Measurements from ENCODE around the gene NUDC.
"Not testable (repeated sequence)": the region's sequence is repeated elsewhere in the genome, so short reads cannot be mapped to it uniquely, and the experiment has no call there.

Gene NUDC

DNA sequence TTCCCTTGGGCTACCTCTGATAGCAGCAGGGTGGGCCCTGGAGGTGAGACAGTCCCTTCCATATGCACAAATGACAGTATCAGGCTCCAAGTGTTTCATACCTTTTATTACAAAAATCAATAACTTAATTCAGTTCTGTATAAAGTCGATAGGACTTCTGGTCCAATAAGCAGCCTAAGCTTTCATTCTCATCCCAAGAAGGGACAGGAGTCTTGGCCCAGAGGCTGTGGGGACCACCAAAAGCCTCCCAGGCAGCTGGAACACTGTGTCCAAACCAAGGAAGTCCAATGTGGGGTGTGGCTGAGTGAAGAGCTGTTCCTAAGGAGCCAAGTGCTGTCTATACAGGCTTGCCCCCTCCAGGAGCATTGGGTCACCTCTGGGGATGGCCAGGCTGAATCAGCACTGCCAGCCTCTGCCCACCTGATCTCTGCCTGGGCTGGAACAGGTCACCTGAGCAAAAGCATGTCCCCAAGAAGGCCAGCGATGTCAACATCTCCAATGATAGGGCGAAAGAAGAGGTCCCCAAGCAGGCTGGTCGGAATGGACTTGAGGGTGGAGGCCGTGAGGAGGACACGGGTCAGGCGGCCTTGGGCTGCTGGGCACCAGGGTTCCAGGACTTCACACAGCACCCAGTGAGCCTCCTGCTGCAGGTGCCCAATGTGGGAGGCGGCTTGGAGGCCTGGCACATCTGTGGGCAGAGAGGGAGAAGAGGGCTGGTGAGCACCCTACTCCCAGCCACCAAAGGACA is 10.0 kb upstream of the NUDC start:
- no peak for DNase-seq (ENCODE audit: low spot score)

DNA sequence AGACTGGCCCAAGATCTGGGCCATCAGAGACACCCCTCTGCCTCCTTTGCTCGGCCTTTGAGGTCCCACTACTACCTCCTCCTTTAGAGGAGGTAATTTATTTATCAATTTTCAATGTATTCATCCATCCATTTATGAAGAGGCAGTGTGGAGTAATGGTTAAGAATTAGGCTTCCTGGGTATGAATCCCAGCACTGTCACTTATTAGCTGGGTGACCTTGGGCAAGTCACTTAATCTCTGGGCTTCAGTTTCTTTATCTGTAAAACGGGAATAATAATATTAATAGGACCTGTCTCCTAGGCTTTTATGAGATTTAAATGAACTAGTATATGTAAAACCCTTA is 9.4 kb upstream of the NUDC start:
- no peak for DNase-seq (ENCODE audit: low spot score)

DNA sequence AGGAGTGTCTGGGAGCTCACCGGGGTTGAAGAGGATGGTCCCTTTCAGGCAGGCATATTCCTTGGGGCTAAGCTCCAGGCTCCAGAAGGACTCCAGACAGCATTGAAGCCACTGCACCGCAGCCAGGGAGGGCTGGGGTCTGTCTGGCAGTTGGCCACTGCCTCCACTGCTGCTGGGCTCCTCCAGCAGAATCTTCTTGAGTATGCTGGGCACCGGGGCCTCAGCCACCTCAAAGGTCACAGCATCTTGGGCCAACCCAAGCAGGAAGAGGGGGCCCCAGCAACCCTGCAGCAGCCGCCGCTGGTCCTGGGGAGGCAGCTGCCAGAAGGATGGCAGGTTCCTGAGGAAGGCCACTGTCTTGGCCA is 8.2 kb upstream of the NUDC start:
- DNase-seq (ENCODE audit: low spot score): no peak

DNA sequence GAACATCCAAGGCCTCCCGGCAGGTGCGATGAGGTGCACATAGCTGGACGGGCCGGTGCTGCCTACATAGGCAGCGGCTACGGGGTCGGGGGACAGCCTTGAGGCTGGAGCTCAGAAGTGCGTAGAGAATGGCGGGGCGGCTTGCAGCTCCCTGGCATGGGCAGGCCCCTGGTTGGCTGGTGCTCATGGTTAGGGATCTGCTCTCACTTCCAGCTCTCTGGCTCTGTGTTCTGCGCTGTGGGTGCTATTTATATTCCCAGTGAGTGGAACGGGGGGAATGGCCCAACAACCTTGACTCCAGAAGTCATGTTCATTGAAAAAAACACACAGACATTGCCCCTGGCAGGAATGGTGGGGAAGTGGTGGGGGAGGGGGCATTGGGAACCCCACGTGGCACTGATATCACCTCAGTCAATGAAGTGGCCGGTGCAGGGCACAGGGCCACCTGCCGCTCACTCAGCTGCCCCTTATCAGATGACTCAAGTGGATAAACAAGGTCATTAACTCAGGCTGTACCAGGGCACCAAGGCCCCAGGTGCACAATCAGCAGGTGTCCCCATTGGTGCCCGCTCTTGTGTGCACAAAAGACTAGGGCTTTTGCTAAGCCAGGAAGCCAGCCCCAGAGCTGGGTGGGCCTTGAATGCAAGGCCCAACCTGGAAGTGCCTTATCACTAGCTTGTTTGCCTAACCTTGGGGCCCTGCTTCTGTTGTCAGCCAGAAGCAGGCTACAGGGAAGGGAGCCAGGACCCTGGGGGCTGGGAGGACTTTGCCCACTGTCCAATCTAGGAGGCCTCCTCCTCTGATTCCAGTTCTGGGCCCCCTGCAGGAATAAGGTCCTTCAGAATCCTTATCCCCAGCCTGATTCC is 7.6 kb upstream of the NUDC start, which contains the start of gene NR0B2:
TSS of gene NR0B2 (minus strand) at position 222 of the 866 bp plus-strand sequence. CDS start at position 187, 35 bp downstream.
- peak; percentile 21 for DNase-seq (ENCODE audit: low spot score)

DNA sequence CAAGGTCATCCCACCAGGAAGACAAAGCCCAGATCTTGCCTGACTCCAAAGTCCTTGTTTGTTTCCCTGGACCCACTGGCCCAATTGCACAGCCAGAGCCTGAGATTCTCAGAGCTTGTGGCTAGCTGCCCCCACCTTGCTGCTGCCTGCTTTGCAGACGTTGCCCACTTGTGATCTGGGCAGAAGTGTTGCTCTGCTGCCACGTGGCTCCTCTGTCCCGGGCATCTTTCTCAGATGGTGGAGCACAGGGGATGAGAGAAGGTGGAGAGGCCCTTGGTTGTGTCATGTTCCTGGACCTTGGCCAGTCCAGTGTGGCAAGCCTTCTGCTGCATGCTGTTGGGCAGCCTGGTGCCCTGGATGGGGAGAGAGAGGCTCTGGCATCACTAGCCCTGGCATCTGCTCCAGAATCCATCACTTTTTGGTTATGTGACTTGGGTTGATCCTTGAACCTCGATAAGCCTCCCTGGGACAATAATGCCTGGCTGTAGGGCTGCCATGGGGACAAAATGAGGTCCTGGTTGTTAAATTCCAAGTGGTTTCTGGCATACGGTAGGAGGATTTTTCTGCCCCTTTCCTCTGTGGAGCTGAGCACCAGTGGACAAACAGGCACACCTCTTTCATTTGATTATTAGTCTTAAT is 6.2 kb upstream of the NUDC start:
- DNase-seq (ENCODE audit: low spot score): no peak

DNA sequence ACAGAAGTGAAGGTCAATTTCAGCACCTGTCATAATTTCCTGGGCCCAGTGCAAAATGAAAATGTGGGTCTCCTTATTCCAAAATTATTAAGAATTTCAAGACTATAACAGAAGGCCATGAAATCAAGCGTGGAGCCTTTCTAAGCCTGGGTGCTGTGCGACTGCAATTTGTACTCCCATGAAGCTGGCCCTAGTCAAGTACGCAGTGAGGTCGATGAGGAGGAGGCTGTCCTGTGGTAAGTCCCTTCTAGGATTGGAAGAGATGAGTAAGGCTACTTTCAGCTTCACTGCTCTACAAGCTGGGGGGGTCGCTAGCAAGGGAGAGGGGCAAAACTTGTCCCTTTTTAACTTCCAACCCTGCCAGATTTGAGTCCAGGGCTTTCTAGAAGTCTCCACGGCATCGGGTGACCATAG is 410 bp upstream of the NUDC start:
- DNase-seq (ENCODE audit: low spot score): no peak

DNA sequence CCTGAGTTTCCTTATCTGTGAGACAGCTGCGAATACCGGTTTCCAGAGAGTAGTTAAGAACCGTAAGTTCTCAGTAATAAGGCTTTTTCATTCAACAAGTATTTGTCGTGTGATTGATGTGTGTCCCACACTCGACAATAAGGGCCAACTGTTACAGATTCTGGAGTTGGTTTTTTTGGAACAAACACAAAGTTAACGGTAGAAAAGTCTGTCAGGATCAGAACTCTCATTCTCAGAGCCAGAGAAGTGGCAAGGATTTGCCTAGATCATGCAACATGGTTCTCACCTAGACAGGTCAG is 837 bp downstream of the NUDC start:
- DNase-seq (ENCODE audit: low spot score): no peak

DNA sequence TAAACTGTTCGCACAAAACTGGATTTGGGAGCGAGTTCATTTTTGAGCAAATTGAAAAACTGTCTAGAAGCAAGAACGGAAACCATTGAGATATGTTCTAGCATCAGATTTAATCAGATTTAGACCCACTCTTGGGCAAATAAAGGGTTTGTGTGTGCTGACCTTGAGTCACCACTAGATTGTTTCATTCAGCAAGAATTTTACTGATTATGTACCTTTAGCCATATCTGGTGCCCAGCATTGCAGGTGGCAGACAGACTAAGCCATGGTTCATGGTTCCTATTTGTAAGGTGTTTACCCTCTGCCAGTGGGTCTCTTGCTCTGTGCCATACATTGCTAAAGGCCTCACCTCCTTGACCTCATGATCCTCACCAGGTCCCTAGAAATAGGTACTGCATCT is 1.4 kb downstream of the NUDC start:
- no peak for DNase-seq (ENCODE audit: low spot score)

DNA sequence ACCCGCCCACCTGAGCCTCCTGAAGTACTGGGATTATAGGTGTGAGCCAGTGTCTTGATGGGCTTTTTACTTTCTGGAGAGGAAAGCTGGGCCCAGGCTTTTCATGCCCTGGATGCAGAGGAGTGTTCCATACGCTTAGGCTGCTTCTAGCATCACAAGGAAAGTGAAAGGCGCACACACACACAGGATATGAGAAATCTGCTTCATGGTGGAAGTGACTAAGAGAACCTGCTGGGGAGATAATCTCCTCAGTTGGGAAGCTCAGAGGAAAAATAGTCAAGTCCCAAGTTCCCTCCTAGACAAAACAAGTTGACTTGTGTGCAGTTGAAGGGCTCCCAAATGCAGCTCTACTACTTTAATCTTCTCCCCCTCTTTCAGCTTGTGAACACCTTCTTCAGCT is 2.2 kb downstream of the NUDC start:
- no peak for DNase-seq (ENCODE audit: low spot score)

DNA sequence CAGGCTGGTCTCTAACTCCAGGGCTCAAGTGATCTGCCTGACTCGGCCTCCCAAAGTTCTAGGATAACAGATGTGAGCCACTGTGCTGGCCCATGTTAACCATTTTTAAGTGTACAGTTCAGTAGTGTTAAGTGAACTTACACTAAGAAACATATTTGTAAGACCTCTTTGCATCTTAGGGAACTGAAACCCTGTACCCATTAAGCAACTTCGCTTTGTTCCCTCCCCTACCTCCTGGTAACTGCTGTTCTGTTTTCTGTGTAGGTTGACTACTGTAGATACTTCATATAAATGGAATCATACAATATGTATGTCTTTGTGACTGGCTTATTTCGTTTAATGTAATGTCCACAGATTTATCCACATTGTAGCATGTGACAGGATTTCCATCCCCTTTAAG is 11.0 kb downstream of the NUDC start:
- DNase-seq (ENCODE audit: low spot score): no peak

DNA sequence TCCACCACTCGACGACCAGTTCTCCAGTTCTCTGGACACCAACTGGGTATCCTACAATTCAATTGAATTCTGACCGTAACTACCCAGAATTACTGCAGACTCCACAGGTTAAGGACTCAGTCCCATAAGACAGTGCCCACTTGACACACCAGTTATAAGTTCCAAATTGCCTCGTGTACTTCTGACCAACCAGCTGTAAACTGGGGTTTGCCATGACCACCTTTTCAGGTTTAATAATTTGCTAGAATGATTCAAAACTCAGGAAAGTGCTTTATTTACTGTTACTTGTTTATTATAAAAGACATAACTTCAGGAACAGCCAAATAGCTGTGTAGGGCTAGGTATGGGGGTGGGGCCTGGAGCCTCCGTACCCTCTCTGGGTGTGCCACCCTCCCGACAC is 15.3 kb downstream of the NUDC start:
- DNase-seq (ENCODE audit: low spot score): no peak

DNA sequence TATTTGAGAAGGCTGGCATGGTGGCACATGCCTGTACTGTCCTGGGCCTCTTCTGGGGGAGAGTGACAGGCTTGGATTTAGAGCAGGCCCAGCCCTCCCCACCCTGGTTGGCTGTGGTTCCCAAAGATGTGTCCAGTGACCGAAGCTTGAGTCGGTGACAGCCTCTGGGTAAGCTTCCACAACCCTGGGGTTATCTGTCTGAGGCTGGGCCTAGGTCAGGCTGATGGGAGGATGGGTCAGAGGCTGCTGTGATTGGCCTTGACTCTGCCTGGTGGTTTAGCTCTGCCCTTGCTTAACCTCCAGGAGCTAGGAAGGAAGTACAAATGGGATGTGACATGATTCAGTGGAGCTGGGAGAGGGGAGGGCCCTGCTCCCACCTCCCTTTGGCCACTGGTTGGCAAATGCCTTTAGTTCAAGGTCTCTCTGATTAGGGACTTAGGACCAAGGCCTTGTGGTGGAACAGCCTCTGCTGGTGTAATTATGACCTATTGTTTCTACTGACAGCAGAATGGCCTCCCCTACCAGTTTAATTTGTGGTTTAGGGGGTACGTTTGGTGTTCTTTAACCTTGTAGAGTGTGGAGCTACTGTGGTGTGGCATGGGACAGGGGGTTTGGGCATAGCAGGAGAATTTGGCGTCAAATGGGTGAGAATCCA is 16.6 kb downstream of the NUDC start:
- no peak for DNase-seq (ENCODE audit: low spot score)

DNA sequence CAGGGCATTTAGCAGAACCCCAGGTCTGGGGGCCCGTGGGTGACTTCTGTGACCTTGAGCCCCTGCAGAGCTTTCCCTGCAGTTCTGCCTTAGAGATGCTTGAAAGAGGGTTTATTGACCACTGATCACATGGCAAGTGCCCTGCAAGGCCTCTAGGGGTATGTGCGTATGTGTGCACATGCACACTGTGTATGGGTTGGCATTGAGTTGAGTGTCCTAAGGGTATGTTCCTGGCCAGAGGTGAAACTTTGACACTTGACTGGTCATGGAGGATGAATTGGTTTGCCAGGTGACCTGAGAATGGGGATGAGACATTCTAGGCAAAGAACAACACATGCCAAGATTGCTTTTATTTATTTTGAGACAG is 17.1 kb downstream of the NUDC start:
- DNase-seq (ENCODE audit: low spot score): no peak

DNA sequence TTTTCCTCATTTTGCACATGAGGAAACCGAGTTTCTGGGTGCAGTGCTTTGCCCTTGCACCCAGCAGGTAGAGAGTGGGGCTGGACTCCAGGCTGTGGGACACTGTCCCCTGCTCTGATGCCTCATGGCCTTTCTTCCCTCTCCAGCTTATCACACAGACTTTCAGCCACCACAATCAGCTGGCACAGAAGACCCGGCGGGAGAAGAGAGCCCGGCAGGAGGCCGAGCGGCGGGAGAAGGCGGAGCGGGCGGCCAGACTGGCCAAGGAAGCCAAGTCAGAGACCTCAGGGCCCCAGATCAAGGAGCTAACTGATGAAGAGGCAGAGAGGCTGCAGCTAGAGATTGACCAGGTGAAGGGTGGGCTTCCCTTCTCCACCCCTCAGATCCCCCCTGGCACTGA is 19.8 kb downstream of the NUDC start:
- no peak for DNase-seq (ENCODE audit: low spot score)

DNA sequence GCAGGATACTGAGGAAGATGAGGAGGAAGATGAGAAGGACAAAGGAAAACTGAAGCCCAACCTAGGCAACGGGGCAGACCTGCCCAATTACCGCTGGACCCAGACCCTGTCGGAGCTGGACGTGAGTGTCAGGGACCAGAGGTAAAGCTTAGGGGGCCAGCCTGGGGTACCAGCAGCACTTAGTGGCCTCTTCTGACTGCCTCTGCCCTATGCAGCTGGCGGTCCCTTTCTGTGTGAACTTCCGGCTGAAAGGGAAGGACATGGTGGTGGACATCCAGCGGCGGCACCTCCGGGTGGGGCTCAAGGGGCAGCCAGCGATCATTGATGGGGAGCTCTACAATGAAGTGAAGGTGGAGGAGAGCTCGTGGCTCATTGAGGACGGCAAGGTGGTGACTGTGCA is 21.1 kb downstream of the NUDC start:
- no peak for DNase-seq (ENCODE audit: low spot score)

DNA sequence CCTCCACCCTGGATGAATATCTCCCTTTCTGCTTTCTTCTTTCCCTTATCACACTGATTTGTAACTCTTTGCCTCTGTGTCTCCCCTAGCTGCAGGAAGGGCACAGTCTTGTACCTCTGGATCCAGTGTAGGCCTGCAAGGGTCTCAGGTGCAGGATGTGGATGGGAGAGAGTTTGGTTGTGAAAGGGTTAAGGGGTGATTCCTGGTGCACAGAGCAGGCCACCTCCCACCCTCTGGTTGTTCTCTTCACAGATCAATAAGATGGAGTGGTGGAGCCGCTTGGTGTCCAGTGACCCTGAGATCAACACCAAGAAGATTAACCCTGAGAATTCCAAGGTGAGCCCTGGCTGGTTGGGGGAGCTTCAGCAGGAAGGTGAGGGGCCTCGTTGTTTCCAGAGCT is 23.6 kb downstream of the NUDC start:
- no peak for DNase-seq (ENCODE audit: low spot score)

DNA sequence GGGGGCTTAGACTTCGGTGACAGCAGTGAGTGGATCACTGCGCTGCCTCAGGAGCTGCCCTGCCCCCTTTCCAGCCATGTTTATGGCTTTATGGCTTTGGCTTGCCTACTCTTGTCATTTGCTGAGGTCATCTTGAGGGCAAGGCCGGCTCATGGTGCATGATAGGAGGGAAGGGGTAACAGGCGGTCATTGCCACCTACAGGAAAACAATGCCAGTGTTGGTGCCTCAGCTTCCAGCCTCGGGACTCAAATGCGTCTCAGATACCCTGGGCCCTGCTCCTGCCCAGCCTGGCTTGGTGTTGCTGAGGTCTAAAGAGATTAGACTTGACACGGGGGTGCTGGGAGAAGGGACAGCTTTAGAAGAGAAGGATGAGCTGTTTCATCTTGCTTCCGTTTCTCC is 24.2 kb downstream of the NUDC start:
- no peak for DNase-seq (ENCODE audit: low spot score)

DNA sequence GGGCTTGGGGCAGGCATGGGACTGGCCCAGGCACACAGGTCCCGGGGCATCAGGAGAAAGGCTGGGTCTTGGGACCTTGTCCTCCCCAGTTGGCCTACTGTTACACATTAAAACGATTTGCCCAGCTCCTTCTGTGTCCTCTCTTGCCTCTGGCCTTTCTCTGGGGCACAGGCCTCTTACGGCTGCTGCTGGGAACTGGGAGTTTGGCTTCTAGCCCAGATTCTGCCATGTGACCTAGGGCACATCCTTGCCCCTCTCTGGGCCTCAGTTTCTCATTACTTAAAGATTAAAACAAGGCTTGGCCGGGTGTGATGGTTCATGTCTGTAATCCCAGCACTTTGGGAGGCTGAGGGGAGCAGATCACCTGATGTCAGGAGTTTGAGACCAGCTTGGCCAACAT is 24.7 kb downstream of the NUDC start:
- no peak for DNase-seq (ENCODE audit: low spot score)

DNA sequence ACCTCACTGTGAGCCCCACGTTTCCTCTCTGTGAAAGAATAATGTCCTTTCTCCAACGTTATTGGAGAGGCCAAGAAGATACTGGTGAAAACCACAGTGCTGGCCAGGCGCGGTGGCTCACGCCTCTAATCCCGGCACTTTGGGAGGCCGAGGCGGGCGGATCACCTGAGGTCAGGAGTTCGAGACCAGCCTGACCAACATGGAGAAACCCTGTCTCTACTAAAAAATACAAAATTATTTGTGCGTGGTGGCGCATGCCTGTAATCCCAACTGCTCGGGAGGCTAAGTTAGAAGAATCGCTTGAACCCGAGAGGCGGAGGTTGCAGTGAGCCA is 27.1 kb downstream of the NUDC start:
- DNase-seq (ENCODE audit: low spot score): not testable (repeated sequence)

DNA sequence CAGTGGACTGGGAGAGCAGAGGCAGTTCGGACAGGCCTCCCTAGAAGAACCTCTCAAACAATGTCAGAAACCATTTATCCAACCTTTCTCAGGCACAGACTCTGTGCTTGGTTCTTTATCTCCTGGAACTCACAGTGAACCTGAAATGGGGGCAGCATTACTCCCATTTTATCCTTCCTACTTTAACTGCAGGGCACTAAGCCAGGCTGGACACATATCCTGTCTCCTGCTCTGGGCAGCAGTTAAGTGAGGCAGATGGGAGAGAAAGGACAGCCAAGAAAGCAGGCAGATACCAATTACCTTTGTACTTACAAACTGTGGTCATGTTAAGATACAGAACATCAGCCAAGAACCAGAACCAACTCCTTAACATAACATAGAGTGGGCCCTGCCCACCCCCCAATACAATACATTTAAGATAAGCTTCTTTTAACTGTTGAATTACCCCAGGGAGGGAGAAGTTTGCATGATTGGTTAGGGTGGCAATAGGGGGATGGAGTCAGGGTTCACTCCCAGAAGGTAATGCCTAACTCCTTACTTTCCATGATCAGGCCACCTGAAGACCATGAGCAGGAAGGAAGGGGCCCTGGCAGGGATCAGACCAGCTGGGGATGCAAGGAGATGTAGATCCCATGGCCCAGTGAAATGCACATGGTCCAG is 27.9 kb downstream of the NUDC start:
- DNase-seq (ENCODE audit: low spot score): no peak

DNA sequence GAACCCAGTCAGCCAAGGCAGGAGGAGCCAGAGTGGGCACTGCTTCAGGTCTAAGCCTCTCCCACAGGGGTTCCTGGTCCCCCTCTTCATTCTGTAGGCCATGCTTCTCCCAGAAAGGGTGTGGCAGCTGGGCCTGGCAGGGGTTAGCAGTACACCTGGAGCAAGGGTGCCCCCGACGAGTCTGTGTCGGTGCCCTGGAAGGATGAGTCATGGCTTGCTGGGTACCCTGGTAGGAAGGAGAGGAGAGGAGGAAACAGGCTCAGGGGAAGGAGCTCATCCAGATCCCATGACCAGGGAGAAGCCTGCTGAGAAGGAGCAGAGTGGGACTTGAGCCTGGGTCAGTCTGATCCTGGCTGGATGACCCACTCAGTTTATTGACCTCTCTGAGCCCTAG is 28.4 kb downstream of the NUDC start:
- no peak for DNase-seq (ENCODE audit: low spot score)

DNA sequence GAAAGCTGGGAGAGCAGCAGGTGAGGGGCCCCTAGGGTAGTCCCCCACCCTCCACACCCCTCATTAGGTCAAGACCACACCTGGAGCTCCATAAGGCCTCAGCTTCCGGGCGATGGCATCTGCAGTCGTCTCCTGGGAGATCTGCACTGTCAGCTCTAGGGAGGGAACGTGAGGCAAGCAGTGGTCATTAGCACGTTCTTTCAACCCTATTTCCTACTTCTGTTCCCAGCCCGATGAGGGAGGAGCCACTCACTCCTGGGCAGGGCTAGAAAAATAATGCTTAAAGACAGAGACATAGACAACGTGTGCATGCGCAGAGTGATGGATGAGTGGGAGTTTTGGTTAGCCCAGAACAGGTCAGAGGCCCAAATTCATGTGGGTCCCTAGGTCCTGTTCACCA is 29.1 kb downstream of the NUDC start:
- DNase-seq (ENCODE audit: low spot score): no peak

DNA sequence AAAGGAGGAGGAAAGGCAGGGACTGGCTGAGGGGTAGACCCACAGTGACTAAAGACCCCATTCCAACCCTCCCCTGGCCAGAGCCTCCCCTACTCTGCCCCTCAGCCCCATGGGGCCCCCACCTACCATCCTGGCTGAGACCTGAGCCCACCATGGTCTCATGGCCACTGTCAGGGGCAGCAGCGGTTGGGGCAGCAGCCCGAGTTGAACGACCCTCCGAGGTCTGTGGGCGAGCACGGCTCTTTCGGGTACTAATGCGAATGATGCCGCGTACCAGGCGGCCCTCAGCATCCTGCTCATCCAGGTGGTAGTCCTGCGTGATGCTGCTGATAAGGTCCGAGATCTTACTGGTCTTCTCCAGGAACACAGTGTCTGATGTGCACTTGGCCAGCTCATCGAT is 29.7 kb downstream of the NUDC start:
- no peak for DNase-seq (ENCODE audit: low spot score)
